ENCODE measurements around the gene TOP3B. TPM values are rescaled to one million over a fixed set of nuclear protein-coding genes. Genes with fewer than 3 reads are reported as not detected.

TOP3B gene
- total RNA-seq, 1 experiment from 2014 or later: 23.9 TPM

DNA sequence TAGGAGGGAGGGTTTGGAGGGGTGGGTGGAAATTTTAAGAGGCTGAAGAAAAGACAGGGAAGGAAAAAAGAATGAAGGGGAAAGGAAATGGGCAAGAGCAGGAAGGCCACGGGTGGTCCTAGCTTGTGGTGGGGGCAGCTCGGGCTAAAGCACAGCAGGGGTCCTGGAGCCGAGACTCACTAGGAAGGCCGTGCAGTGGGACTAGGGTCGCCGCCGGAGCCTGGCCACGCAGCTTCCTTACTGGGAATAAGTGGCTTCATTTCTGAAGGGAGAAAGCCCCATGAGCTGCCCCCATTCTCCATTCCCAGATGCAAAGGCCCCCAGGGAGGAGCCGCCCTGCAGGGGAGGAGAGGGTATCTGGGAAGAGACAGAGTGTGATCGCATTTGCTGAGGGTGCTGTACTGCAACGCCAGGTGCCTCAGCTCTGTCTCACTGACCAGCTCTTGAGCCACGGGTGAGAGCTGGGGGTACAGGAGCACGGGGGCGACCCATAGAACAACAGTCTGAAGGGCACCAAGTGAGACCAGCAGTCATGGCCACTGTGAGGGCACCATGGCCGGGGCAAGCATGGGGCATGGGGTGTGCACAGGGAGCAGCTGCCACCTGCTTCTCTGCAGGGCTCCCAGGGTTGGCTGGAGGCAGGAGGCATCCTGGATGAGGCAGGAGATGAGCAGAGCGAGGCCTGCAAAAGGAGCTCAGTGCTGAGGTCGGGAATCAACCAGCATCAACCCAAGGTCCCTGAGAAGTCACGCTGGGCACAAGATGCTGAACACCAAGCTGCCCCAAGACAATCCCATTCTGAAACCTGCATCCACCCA lies 11.6 kb downstream of the TOP3B start:
- Histone ChIP-seq H2AFZ (no peak overlapping the region), H3K9me3 (ENCODE audit: insufficient read depth, low read depth) (no peaks in the 10 kb centered on the region), H3K27me3 (ENCODE audit: insufficient read depth, low read depth) (no peaks in the 10 kb centered on the region), H3K4me3 (no peak overlapping the region), H3K36me3 (ENCODE audit: low read depth) (no peaks in the 10 kb centered on the region), H3K27ac (no peak overlapping the region), H3K79me2 (ENCODE audit: low read depth) (no peaks in the 10 kb centered on the region), H3K9me2 (ENCODE audit: insufficient read depth) (no peaks in the 10 kb centered on the region), H3F3A (ENCODE audit: insufficient read depth, low read depth) (no peaks in the 10 kb centered on the region), H3K4me2 (no peak overlapping the region), H3K4me1 (replicated peaks; ENCODE audit: insufficient read depth) (no peaks in the 10 kb centered on the region), H4K20me1 (ENCODE audit: insufficient read depth) (no peaks in the 10 kb centered on the region)
- TF ChIP-seq EZH2 (IDR thresholded peaks at IDR 0.05; ENCODE audit: low read depth) (no peak), CTCF (conservative IDR thresholded peaks at IDR 0.05) (no peak)
- ChIA-PET POLR2A (ENCODE audit: unreplicated experiment) (no interaction called here), CTCF (no interaction called here)
- DNase-seq: no peak
- no TSS peak for BruUV-seq (replicated peaks)
- intact Hi-C loops (cut with micrococcal nuclease; ENCODE audit: unreplicated experiment): no loop called here

DNA sequence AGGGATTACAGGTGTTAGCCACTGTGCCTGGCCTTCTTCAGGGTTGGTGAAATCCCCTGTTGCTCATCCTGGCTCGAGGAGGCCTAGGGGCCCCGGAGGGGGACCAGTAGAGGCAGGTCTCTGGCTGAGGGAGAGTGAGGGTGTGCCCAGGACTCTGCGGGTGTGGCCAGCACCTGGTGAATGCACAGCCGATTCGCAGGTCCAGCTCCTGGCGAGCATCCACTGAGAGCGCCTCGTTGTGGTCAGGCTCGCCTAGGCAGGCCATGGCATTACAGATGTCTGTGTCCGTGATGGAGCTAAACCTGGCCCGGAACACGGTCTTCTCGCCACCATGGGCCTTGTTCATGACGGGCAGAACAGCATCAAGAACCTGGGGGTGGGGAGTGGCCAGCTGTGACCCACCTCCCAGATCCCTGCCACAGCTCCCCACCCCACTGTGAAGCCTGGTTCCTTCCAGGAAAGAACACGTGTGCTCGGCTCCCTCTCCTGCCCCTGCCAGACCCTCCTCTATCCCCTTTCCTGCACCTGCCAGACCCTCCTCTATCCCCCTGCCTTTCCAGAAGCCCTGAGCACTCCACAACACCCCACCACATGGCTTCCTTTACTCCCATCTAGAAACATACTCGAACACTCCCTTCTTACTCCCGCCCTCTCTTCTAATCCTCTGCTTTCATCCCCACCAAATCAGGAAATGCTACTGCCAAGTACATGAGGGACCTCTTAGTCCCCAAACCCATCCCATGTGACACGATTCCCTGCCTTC lies 12.4 kb downstream of the TOP3B start:
- Histone ChIP-seq H3K27ac (no peak overlapping the region), H3K4me2 (no peak overlapping the region), H3K79me2 (ENCODE audit: low read depth) (no peaks in the 10 kb centered on the region), H3K4me3 (no peak overlapping the region), H3K36me3 (ENCODE audit: low read depth) (no peaks in the 10 kb centered on the region), H3K9me2 (ENCODE audit: insufficient read depth) (no peaks in the 10 kb centered on the region), H2AFZ (no peak overlapping the region), H3K27me3 (ENCODE audit: insufficient read depth, low read depth) (no peaks in the 10 kb centered on the region), H3F3A (ENCODE audit: insufficient read depth, low read depth) (no peaks in the 10 kb centered on the region), H4K20me1 (ENCODE audit: insufficient read depth) (no peaks in the 10 kb centered on the region), H3K9me3 (ENCODE audit: insufficient read depth, low read depth) (no peaks in the 10 kb centered on the region), H3K4me1 (replicated peaks; ENCODE audit: insufficient read depth) (no peaks in the 10 kb centered on the region)
- TF ChIP-seq EZH2 (IDR thresholded peaks at IDR 0.05; ENCODE audit: low read depth): no peak
- TF ChIP-seq CTCF (conservative IDR thresholded peaks at IDR 0.05): no peak
- POLR2A ChIA-PET (ENCODE audit: unreplicated experiment): no interaction called here
- no TSS peak for BruUV-seq (replicated peaks)
- no peak for DNase-seq
- CTCF ChIA-PET: no interaction called here
- intact Hi-C loops (cut with micrococcal nuclease; ENCODE audit: unreplicated experiment): no loop called here

GRCh38 chr22:21968452-21969129 lies 14.0 kb downstream of the TOP3B start:
- no peaks in the 10 kb centered on the region for H3K9me3 ChIP-seq (ENCODE audit: insufficient read depth, low read depth)
- no peak for DNase-seq
- no peaks in the 10 kb centered on the region for H3K27me3 ChIP-seq (ENCODE audit: insufficient read depth, low read depth)
- POLR2A ChIA-PET (ENCODE audit: unreplicated experiment): no interaction called here
- no TSS peak for BruUV-seq (replicated peaks)
- H3K9me2 ChIP-seq (ENCODE audit: insufficient read depth): no peaks in the 10 kb centered on the region
- H4K20me1 ChIP-seq (ENCODE audit: insufficient read depth): no peaks in the 10 kb centered on the region
- H3K27ac ChIP-seq: no peak overlapping the region
- TF ChIP-seq EZH2 (IDR thresholded peaks at IDR 0.05; ENCODE audit: low read depth) (no peak), CTCF (conservative IDR thresholded peaks at IDR 0.05) (no peak)
- H3F3A ChIP-seq (ENCODE audit: insufficient read depth, low read depth): no peaks in the 10 kb centered on the region
- H2AFZ ChIP-seq: no peak overlapping the region
- H3K4me1 ChIP-seq (replicated peaks; ENCODE audit: insufficient read depth): no peaks in the 10 kb centered on the region
- intact Hi-C loops (cut with micrococcal nuclease; ENCODE audit: unreplicated experiment): no loop called here
- H3K36me3 ChIP-seq (ENCODE audit: low read depth): no peaks in the 10 kb centered on the region
- H3K4me3 ChIP-seq: no peak overlapping the region
- CTCF ChIA-PET: no interaction called here
- no peaks in the 10 kb centered on the region for H3K79me2 ChIP-seq (ENCODE audit: low read depth)
- no peak overlapping the region for H3K4me2 ChIP-seq

Data from PC-9 (cell line).